Stimulated activated CD4-positive, alpha-beta T cell treated with anti-CD3 and anti-CD28 coated beads, Interleukin-12 subunit alpha, Interleukin-12 subunit beta, amount 100 ng/mL, for 48 hours (primary cell): ENCODE results near the gene ZSCAN10.
"Not testable (repeated sequence)": the region's sequence is repeated elsewhere in the genome, so short reads cannot be mapped to it uniquely, and the experiment has no call there.

ENCODE experiments used
- DNase-seq, 3 donors: peaks; one replicate each; pipeline ENCODE4 v3.0.0-alpha.2; 2020; ENCODE audit warnings: low read depth in 2 of 3, low spot score in 1 of 3

ZSCAN10 gene

DNA sequence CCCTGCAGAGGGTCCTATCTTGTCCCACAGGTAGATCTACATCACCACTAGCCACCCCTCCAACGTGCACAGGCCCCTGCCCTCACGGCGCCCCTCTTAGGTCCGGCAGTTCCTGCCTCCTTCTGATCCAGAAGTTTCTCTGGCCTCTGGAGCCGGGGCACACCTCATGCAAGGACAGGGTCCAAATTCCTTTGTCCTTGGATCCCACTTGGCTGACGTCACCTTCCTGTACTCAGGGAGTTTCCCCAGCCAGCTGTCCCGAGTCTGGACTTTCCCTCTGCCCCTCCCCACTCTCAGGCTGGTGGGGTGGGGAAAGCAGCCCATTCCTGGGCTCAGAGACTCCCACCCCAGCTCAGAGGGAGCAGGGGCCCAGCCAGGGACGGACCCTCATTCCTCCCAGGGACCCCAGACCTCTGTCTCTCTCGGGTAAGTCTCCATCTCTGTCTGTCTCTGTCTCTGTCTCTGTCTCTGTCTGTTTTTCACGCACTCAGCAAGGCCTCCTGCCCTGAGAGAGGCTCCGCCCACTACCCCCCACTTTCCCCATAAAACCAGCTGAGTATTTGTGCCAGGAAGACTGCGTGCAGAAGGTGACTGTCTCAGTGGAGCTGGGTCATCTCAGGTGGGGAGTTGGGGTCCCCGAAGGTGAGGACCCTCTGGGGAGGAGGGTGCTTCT is 33.9 kb downstream of the ZSCAN10 start, which contains the start of gene IL32:
IL32 (plus strand) TSS at position 572 of the 673 bp plus-strand sequence. CDS start 172 bp downstream, outside the sequence.
- DNase-seq, result peak; percentile 57 to 68 (median 67)

- DNase-seq, result no peak
These were observed 35.3 kb downstream of the ZSCAN10 start for GRCh38 chr16:3063625-3064386.

- no peak for DNase-seq
These were observed 36.5 kb downstream of the ZSCAN10 start for GRCh38 chr16:3062553-3062952.

DNA sequence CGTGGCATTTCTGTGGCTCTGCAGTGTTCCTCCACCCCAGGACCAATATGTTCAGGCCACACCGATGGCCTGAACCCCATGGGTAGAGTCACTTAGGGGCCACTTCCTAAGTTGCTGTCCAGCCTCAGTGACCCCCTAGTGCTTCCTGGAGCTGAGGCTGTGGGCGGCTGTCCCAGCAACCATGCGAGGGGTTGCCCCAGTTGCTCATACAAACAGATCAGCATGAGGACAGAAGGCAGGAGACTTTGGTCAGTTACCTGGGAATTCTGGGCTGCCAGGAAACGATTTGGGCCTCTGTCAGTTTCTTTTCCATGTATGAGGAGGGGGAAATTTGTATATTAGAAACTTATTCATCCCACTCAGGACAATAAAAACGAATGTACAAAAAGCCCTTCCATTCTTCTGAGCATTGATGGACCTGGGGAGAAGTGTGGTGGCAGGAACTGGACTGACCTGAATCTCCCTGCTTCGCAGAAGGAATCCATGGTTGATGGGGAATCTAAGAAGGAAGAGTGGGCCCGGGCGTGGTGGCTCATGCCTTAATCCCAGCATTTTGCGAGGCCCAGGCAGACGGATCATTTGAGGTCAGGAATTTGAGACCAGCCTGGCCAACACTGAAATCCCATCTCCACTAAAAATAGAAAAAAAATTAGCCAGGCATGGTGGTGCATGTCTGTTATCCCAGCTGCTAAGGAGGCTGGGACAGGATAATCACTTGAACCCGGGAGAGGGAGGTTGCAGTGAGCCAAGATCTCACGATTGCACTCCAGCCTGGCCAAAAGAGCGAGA is 38.6 kb downstream of the ZSCAN10 start:
- no peak for DNase-seq

- no peak for DNase-seq
These were observed 39.3 kb downstream of the ZSCAN10 start for GRCh38 chr16:3059723-3060242.

DNA sequence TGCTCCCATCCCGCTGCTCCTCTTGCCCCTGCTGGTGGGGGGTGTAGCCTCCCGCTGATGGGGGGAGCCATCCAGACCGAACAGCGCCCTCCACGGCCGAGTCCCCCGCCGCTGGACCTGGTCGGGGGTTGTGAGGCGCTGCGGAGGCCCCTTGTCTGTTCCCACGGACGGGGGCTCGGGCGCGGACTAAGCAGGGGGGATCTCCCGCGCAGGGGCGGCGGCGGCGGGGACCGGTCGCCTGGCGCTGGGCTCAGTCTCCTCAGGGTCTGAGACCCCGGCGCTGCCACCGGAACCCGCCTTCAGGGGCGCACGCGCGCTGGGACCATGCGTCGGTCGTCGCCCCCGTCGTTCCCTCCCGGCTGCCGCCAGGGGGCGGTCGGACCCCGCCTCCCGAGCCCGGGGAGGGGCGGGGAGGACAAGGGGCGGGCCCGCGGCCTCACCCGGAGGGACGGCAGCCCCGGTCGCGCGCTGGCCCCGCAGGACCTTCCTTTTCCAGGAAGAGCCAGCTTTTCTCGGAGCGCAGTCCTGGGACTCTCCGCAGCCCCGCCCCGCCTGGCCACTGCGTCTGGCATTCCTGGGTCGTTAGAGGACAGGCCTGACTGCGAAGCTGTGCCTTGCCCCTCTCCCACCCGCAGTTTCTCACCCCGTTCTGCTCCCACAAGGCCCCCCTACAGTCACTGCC is 39.9 kb downstream of the ZSCAN10 start:
- peak; percentile 70 to 87 (median 82) for DNase-seq

DNA sequence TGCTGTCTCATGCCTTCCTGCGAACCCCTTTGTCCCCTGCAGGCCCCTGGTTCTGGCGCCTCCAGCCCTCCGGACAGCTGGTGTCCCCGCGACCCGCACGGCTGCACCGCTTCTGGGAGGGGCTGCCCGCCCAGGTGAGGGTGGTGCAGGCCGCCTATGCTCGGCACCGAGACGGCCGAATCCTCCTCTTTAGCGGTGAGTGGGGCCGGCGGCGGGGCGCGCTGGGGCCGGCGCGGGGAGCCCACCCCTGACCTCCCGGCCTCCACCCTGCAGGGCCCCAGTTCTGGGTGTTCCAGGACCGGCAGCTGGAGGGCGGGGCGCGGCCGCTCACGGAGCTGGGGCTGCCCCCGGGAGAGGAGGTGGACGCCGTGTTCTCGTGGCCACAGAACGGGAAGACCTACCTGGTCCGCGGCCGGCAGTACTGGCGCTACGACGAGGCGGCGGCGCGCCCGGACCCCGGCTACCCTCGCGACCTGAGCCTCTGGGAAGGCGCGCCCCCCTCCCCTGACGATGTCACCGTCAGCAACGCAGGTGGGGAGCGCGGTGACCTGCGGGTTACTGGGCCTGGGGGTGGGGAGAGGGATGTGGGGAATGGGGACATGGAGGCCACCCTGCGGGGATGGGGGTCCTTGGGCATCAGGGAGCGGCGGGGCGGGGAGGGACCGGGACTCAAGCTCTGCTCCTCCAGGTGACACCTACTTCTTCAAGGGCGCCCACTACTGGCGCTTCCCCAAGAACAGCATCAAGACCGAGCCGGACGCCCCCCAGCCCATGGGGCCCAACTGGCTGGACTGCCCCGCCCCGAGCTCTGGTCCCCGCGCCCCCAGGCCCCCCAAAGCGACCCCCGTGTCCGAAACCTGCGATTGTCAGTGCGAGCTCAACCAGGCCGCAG is 40.7 kb downstream of the ZSCAN10 start:
- DNase-seq, result no peak

DNA sequence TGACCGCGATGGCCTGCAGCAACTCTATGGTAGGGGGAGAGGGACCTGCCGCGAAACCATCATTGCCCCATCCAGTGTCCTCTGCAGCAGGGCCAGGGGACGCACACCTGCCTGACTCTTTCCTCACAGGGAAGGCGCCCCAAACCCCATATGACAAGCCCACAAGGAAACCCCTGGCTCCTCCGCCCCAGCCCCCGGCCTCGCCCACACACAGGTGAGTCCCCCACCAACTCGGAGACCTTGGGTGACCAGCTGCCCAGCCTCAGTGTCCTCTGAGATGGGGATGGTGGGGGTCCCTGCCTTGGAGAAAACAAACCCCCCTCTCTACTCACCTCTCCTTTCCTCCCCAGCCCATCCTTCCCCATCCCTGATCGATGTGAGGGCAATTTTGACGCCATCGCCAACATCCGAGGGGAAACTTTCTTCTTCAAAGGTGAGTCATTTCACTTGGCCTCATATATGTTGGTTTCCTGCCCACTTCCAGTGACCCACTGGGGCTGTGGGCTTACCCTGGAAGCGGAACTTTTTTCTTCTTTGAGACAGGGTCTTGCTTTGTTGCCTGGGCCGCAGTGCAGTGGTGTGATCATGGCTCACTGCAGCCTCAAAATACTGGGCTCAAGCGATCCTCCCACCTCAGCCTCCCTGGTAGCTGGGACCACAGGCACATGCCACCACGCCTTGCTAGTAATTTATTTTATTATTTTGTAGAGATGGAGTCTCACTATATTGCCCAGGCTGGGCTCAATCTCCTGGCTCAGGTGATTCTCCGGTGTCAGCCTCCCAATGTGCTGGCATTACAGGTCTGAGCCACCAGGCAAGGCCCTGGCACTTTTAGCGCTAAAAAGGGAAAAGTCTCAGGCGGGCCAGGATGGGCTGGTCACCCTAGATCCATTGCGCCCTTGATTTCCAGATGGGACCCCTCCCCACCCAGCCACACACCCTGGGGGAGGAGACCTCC is 41.6 kb downstream of the ZSCAN10 start:
- DNase-seq, result no peak

DNA sequence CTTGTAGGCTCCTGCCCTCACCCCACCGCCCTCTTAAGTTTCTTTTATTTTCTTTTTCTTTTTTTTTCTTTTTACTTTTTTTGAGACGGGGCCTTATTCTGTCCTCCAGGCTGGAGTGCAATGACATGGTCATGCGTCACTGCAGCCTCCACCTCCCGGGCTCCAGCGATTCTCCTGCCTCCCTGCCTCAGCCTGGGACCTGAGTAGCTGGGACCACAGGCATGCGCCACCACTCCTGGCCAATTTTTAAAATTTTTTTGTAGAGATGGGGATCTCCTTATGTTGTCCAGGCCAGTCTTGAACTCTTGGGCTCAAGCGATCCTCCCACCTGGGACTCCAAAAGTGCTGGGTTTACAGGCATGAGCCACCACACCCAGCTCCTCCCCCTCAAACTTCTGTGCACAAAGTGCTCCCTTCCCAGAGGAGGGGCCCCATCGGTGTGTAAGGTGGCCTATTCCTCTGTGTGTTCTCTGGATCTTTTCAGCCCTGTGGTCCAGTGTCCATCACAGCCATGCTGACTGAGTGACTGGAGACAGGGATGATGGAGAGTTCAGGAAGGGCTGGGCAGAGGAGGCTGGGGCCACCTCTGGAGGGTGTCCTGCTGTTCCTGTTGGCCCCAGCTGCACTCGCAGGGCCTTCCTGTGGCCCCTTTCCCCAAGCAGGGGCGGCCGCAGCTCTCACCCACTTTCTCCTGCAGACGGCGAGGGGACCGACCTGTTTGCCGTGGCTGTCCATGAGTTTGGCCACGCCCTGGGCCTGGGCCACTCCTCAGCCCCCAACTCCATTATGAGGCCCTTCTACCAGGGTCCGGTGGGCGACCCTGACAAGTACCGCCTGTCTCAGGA is 42.5 kb downstream of the ZSCAN10 start:
- DNase-seq, result no peak

DNA sequence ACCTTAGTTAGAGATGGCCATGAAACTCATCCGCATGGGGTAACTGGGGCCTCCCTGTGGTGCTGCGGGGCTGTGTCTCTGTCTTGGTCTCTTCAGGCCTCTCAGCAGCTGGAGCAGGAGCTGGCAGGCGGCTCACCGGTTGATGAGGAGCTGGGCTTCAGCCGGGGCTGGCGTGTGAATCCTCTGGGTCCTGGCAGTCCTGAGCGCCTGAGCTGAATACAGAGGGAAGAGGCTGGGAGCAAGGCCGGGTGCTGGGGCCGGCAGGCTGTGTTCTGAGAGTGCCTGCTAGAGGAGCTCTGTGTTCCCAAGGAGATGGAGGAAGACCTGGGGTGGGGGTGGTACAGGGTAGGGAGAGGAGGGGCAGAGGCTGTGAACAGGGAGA is 43.4 kb downstream of the ZSCAN10 start:
- DNase-seq, result not testable (repeated sequence)

DNA sequence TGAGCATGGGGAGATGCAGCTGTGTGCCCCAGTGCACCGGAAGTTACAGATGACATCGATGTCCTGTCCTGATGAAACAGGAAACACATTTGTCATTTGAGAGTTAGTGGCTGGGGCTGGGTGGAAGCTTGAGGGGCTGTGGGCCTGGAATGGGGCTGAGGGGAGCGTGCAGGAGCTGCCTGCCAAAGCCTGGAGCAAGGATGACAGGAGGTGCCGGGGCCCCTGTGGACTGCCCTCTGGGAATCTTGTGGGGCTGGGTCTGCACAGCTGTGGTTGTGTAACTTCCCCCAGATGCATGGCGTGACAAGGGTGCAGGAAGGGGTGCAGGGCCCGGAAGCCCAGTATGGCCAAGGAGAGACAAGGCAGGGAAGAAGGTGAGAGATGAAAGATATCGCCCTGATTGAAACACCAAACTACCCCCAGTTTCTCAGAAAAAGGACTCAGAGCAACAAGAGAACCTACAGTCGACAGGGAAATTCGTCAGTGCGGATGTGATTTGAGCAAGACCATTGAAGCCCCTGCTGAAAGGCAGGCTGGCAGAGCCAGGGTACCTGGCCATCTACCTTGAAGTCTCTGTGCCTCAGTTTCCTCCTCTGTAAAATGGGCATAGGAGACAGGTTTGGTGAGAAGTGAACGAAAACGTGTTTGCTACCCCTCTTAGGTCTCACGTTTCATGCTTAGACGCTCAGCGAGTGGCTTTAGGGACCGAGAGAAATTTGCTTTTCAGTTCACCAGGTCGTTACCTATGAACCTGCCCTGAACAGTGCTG is 43.9 kb downstream of the ZSCAN10 start:
- DNase-seq, result no peak

GRCh38 chr16:3053330-3053710 is 45.8 kb downstream of the ZSCAN10 start:
- DNase-seq, result not testable (repeated sequence)

DNA sequence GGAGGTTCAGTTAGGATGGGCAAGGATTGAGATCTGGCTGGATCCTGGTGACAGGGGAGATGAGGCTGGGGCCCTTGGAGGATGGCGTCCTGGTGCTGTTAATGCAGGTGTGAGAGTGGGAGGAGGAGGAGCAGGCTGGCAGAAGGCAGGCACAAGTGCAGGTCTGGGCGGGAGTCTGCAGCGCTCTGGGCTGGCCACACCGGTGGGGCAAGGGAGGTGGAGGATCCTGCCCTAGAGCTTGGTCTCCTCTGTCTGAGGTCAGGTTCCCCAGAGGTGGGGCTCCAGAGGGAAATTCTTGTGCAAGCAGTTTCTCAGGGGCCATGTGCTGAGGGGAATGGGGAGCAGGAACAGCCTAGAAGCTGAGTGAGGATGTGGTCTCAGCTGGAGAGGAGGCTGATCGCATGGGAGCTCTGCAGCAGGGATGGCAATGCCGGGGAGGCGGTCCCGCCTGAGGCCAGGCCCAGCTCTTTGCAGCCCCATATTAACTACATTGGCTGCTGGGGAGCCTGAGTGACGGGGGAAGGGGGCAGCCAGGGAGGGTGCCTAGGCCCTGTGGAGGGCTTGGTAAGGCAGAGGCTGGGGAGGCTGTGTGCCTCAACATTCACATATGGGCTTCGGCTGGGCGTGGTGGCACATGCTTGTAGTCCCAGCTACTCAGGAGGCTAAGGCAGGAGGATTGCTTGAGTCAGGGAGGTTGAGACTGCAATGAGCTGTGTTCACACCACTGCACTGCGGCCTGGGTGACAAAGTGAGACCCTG is 46.3 kb downstream of the ZSCAN10 start:
- not testable (repeated sequence) for DNase-seq

- no peak for DNase-seq
These were observed 47.6 kb downstream of the ZSCAN10 start for GRCh38 chr16:3051494-3051893.

DNA sequence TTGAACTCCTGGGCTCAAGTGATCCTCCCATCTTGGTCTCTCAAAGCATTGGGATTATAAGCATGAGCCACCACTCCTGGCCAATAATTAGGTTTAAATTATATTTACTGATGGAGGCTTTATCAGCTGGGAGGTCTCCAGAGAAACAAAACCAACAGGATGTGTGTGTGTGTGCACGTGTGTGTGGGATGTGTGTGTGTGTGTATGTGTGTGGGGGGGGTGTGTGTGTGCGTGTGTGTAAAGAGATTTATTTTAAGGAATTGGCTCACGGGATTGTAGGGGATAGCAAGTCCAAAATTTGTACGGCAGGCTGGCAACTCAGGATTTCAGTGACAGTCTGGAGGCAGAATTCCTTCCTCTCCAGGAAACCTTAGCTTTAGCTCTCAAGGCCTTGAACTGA is 48.1 kb downstream of the ZSCAN10 start:
- no peak for DNase-seq

- no peak for DNase-seq
These were observed 48.6 kb downstream of the ZSCAN10 start for GRCh38 chr16:3050487-3050886.
